K562 (cell line): ENCODE data around the gene MORC4. TPM values are rescaled to one million over a fixed set of nuclear protein-coding genes. Genes with fewer than 3 reads are reported as not detected.

ENCODE experiments used
- ATAC-seq: fragments of 200-7000 bp; cut with Tn5 transposase; 3 replicates; pipeline ENCODE4 v1.9.1; 2020; ENCODE audit warnings: moderate library complexity
- BruUV-seq: library from RNA; stranded (reverse); fragments of 400-500 nt; replicated peaks from 2 replicates; lab custom pipeline; 2021; lab: Mats Ljungman, UMichigan
- CTCF ChIA-PET: fragments of 300-600 bp; formaldehyde crosslinking; extraction: SDS; loops from one replicate; lab custom pipeline; 2021; ENCODE audit warnings: low intra/inter-chr PET ratio; lab: Yijun Ruan, JAX
- POLR2A ChIA-PET: fragments of 300-600, 350-650 bp; sonication (Branson Sonifier 250); formaldehyde crosslinking; extraction: SDS; loops from one replicate; lab custom pipeline; 2021; ENCODE audit warnings: antibody characterized with exemption, inconsistent platforms; lab: Yijun Ruan, JAX
- DNase-seq, 4 experiments: peaks; one replicate each; pipeline versions ENCODE4 v3.0.0 to v3.0.0-alpha.2; 2011 to 2018; ENCODE audit warnings: low spot score in 3 of 4, mixed read lengths in 3 of 4; ENCODE audit errors: extremely low read depth in 1 of 4
- FAIRE-seq: peaks from 2 replicates; lab custom pipeline; 2011; peaks lifted over from hg19 to GRCh38; lab: Jason Lieb, UNC
- H2AFZ ChIP-seq: 2 replicates; pipeline ENCODE4 v1.6.0; 2011; ENCODE audit warnings: low read depth, low read length, control low read depth, inconsistent platforms
- H3K27ac ChIP-seq: fragments of 200-600 bp; 3 replicates; pipeline ENCODE4 v1.8.0; 2011; ENCODE audit warnings: low read depth, mild to moderate bottlenecking, control low read depth, inconsistent platforms, low read length, moderate library complexity, mixed read lengths; ENCODE audit errors: extremely low read depth
- H3K27me3 ChIP-seq, 2 experiments: fragments of 300-600 bp in 1 of 2; 2 replicates in 1 of 2; 3 replicates in 1 of 2; pipeline versions ENCODE4 v1.6.0 to v1.8.0; 2011; ENCODE audit warnings: inconsistent platforms in 2 of 2, low read length in 2 of 2, mild to moderate bottlenecking in 1 of 2, mixed read lengths in 1 of 2, moderate library complexity in 1 of 2; ENCODE audit not compliant: control insufficient read depth in 2 of 2, insufficient read depth in 2 of 2
- H3K36me3 ChIP-seq: fragments of 300-600 bp; 3 replicates; pipeline ENCODE4 v1.8.0; 2011; ENCODE audit warnings: mild to moderate bottlenecking, low read length, inconsistent platforms; ENCODE audit not compliant: control insufficient read depth, insufficient read depth
- H3K4me1 ChIP-seq, 2 experiments: fragments of 200-600 bp in 1 of 2; replicated peaks in 1 of 2; 2 replicates in 1 of 2; 3 replicates in 1 of 2; pipeline versions ENCODE4 v1.5.1 to v1.8.0; 2011; ENCODE audit warnings: inconsistent platforms in 2 of 2, low read length in 2 of 2, mild to moderate bottlenecking in 1 of 2, mixed read lengths in 1 of 2, moderate library complexity in 1 of 2; ENCODE audit not compliant: control insufficient read depth in 2 of 2, insufficient read depth in 2 of 2
- H3K4me2 ChIP-seq: 2 replicates; pipeline ENCODE4 v1.6.1; 2011; ENCODE audit warnings: low read length, control low read depth, inconsistent platforms, mixed read lengths; ENCODE audit not compliant: insufficient read depth
- H3K4me3 ChIP-seq: fragments of 200-600 bp; sonication (generic), shearing (Covaris generic); 2 replicates; pipeline ENCODE4 v1.5.1; 2016; ENCODE audit warnings: control low read depth, inconsistent platforms
- H3K79me2 ChIP-seq: fragments of 200-600 bp; 3 replicates; pipeline ENCODE4 v1.8.0; 2011; ENCODE audit warnings: low read length, inconsistent platforms; ENCODE audit not compliant: control insufficient read depth, insufficient read depth
- H3K9ac ChIP-seq, 2 experiments: 2 replicates each; pipeline versions ENCODE4 v1.6.0 to v1.6.1; 2011; ENCODE audit warnings: low read depth in 2 of 2, low read length in 2 of 2, control low read depth in 1 of 2, inconsistent platforms in 1 of 2, mild to moderate bottlenecking in 1 of 2, mixed read lengths in 1 of 2; ENCODE audit not compliant: insufficient read depth in 1 of 2
- H3K9me1 ChIP-seq: one replicate; pipeline ENCODE4 v1.6.0; 2011; ENCODE audit warnings: inconsistent platforms, mild to moderate bottlenecking, low read length, moderate library complexity; ENCODE audit not compliant: control insufficient read depth, insufficient read depth
- H3K9me3 ChIP-seq: replicated peaks from 2 replicates; pipeline ENCODE4 v1.5.1; 2011; ENCODE audit warnings: low read depth, low read length, inconsistent platforms; ENCODE audit not compliant: control insufficient read depth, insufficient read depth
- H4K20me1 ChIP-seq: replicated peaks from 2 replicates; pipeline ENCODE4 v1.6.1; 2011; ENCODE audit warnings: low read length, inconsistent platforms, mixed read lengths; ENCODE audit not compliant: control insufficient read depth, insufficient read depth
- ASH1L ChIP-seq: fragments of 450-650 bp; IDR thresholded peaks from 2 replicates; pipeline ENCODE4 v1.6.1; 2018; ENCODE audit warnings: borderline replicate concordance, mild to moderate bottlenecking, low read depth; ENCODE audit not compliant: partially characterized antibody
- CCAR2 ChIP-seq: fragments of 200-400 bp; formaldehyde crosslinking; IDR thresholded peaks from 2 replicates; pipeline ENCODE4 v1.6.1; 2017; ENCODE audit warnings: mild to moderate bottlenecking, low read depth, low read length
- CREB3L1 ChIP-seq: fragments of 450-650 bp; IDR thresholded peaks from 2 replicates; pipeline ENCODE4 v1.6.1; 2014; ENCODE audit warnings: low read depth, mild to moderate bottlenecking, moderate library complexity, borderline replicate concordance
- KLF13 ChIP-seq: fragments of 450-650 bp; IDR thresholded peaks from 2 replicates; pipeline ENCODE4 v1.6.1; 2016; ENCODE audit warnings: missing genetic modification characterization, low read depth, mild to moderate bottlenecking, missing compliant biosample characterization, moderate library complexity, borderline replicate concordance
- SAP30 ChIP-seq: fragments of 200-600 bp; sonication (generic); IDR thresholded peaks from 2 replicates; pipeline ENCODE4 v1.6.1; 2012; ENCODE audit warnings: borderline replicate concordance, low read depth, mild to moderate bottlenecking, moderate library complexity, low read length, control low read depth, inconsistent platforms; ENCODE audit not compliant: insufficient read depth, poor library complexity, severe bottlenecking
- SPI1 ChIP-seq: IDR thresholded peaks from 2 replicates; pipeline ENCODE4 v1.6.1; 2011; ENCODE audit warnings: low read depth, low read length, control low read depth, borderline replicate concordance
- WGBS: fragments of 100-300 bp; shearing (Covaris generic); methylation state at CpG from one replicate; pipeline ENCODE4 v1.1.6; 2016; ENCODE audit warnings: low coverage, mixed read lengths; ENCODE audit not compliant: insufficient coverage; ENCODE audit errors: missing lambda C conversion rate; 5-methylcytosine and 5-hydroxymethylcytosine counted together
- in situ Hi-C: fragments of 300-500 bp; cut with MboI; formaldehyde crosslinking; loops from 4 replicates; pipeline ENCODE4 v1.15.0; 2018; ENCODE audit warnings: inconsistent platforms, mixed read lengths
- intact Hi-C: fragments of 100-400 bp; cut with micrococcal nuclease; formaldehyde crosslinking; loops from 2 replicates; pipeline ENCODE4 v1.14.2; 2022
- polyA plus RNA-seq, 8 experiments: library from polyadenylated mRNA; depleted of rRNA in 4 of 8; stranded (reverse) in 5 of 8; unstranded in 3 of 8; fragments of >200 nt; fragmentation: Nextera tagmentation in 2 of 8; fragmentation: Illumina TruSeq in 1 of 8; extraction: Ambion mirVana in 2 of 8; extraction: Trizol in 1 of 8; gene quantifications; 2 replicates each; pipeline versions ENCODE4 v1.2.1 to v1.2.3, GENCODE V29; 2011 to 2014; ENCODE audit warnings: inconsistent platforms in 1 of 8, missing spikeins in 1 of 8
- total RNA-seq, 7 experiments: library from RNA; depleted of rRNA in 6 of 7; stranded (reverse); fragments of >200 nt in 6 of 7; fragmentation: Illumina TruSeq in 2 of 7; extraction: Trizol in 2 of 7; gene quantifications; 2 replicates each; pipeline versions ENCODE4 v1.2.1 to v1.2.3, GENCODE V29; 2011 to 2021; ENCODE audit warnings: low replicate concordance in 1 of 7

MORC4 gene
- total and polyA plus RNA-seq, 9 of the 15 experiments (the other 6 are each of a cell fraction or from before 2014, with no cell fraction given) = 0.04 to 0.53 (median 0.18) TPM

DNA sequence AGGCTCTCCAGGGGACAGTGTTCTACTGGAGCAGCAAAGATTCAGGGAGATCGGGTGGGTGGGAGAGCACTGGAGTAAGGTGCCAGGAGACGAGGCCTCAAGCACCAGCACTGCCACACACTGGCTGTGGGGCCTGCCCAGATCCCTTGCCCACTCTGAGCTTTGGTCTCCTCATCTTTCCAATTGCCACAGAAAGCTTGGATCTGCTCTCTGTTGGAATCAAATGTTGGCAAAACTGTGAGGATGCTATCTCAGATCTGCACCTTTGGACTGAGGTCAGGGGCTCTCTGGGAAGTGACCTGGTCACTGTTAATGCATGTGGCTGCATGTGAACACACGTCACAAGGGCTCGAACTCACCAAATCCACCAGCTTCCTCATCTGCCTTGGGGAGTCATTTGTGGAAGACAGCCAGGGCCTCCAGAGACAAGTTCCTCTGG lies 98.2 kb downstream of the MORC4 start:
- Histone ChIP-seq H3K4me2 (no peak overlapping the region), H3K79me2 (no peaks in the 10 kb centered on the region), H3K4me1 (no peaks in the 10 kb centered on the region), H3K4me3 (no peak overlapping the region), H3K9me3 (no peaks in the 10 kb centered on the region), H2AFZ (no peak overlapping the region), H3K27ac (no peak overlapping the region), H4K20me1 (no peaks in the 10 kb centered on the region), H3K36me3 (no peaks in the 10 kb centered on the region), H3K9me1 (no peaks in the 10 kb centered on the region), H3K9ac (no peak overlapping the region; a peak in 1 of 4 replicates), H3K27me3 (no peaks in the 10 kb centered on the region; a peak in 1 of 5 replicates)
- TF ChIP-seq SPI1 = no peak
- no peak for TF ChIP-seq ASH1L
- no peak for TF ChIP-seq CCAR2
- no peak for TF ChIP-seq CREB3L1
- no peak for TF ChIP-seq SAP30
- no peak for TF ChIP-seq KLF13 (tag)
- ATAC-seq (no peak), FAIRE-seq (no peak), DNase-seq (no peak)
- 0% methylated on average over 4 of the region's 4 CpGs for WGBS
- in situ Hi-C loops (no loop called here), intact Hi-C loops (no loop called here)
- CTCF ChIA-PET = no interaction called here
- BruUV-seq = no TSS peak
- POLR2A ChIA-PET = no interaction called here
